H1 (cell line): Measurements from ENCODE around the gene SLC38A1. TPM values are rescaled to one million over a fixed set of nuclear protein-coding genes. Genes with fewer than 3 reads are reported as not detected.

Experiments used
- CTCF ChIA-PET: fragments of 300-600 bp; sonication (Branson Sonifier 250); formaldehyde crosslinking; loops from one replicate; lab custom pipeline; 2021; ENCODE audit not compliant: partially characterized antibody; lab: Charles Lee
- POLR2A ChIA-PET: fragments of 300-600 bp; sonication (Branson Sonifier 250); formaldehyde crosslinking; loops from one replicate; lab custom pipeline; 2021; ENCODE audit warnings: inconsistent platforms; ENCODE audit not compliant: partially characterized antibody; lab: Charles Lee
- DNase-seq, 2 experiments: peaks; one replicate each; pipeline versions ENCODE4 v3.0.0 to v3.0.0-alpha.2; 2010 to 2022; ENCODE audit warnings: low spot score in 2 of 2, low read depth in 1 of 2, mixed read lengths in 1 of 2
- FAIRE-seq: peaks from 2 replicates; lab custom pipeline; 2011; peaks lifted over from hg19 to GRCh38; lab: Jason Lieb, UNC
- H2AFZ ChIP-seq: 2 replicates; pipeline ENCODE4 v1.8.1; 2012; ENCODE audit warnings: low read length, inconsistent platforms
- H2AK5ac ChIP-seq: 2 replicates; pipeline ENCODE4 v1.6.1; 2013; ENCODE audit warnings: low read depth, low read length
- H2BK120ac ChIP-seq: replicated peaks from 2 replicates; pipeline ENCODE3; 2013; ENCODE audit warnings: low read depth, low read length, inconsistent platforms
- H2BK12ac ChIP-seq: 2 replicates; pipeline ENCODE4 v1.6.1; 2013; ENCODE audit warnings: low read depth, low read length
- H2BK15ac ChIP-seq: 2 replicates; pipeline ENCODE4 v1.6.1; 2013; ENCODE audit warnings: low read length
- H2BK20ac ChIP-seq: 2 replicates; pipeline ENCODE4 v1.6.1; 2013; ENCODE audit warnings: low read length
- H2BK5ac ChIP-seq: 2 replicates; pipeline ENCODE4 v1.6.1; 2013; ENCODE audit warnings: low read depth, low read length
- H3K14ac ChIP-seq: 2 replicates; pipeline ENCODE4 v1.6.1; 2013; ENCODE audit warnings: inconsistent platforms; ENCODE audit not compliant: insufficient read length
- H3K18ac ChIP-seq: 2 replicates; pipeline ENCODE4 v1.6.1; 2013; ENCODE audit warnings: low read length; ENCODE audit errors: extremely low read depth
- H3K23ac ChIP-seq: 2 replicates; pipeline ENCODE4 v1.6.1; 2013; ENCODE audit warnings: inconsistent platforms; ENCODE audit not compliant: insufficient read length
- H3K23me2 ChIP-seq: 2 replicates; pipeline ENCODE4 v1.6.1; 2013; ENCODE audit warnings: low read depth, low read length
- H3K27ac ChIP-seq: 2 replicates; pipeline ENCODE4 v1.6.1; 2011; ENCODE audit warnings: low read depth, low read length, inconsistent platforms
- H3K27me3 ChIP-seq, 4 experiments: replicated peaks in 1 of 4; 1 replicate in 1 of 4; 2 replicates in 3 of 4; pipeline versions ENCODE4 v1.6.1 to v1.8.1; 2011 to 2013; ENCODE audit warnings: low read length in 3 of 4, mild to moderate bottlenecking in 3 of 4, inconsistent platforms in 2 of 4, mixed read lengths in 2 of 4, moderate library complexity in 1 of 4; ENCODE audit not compliant: control insufficient read depth in 3 of 4, insufficient read depth in 3 of 4; ENCODE audit errors: extremely low read depth in 1 of 4
- H3K36me3 ChIP-seq, 4 experiments: 2 replicates each; pipeline versions ENCODE4 v1.6.1 to v1.8.1; 2011 to 2013; ENCODE audit warnings: mild to moderate bottlenecking in 4 of 4, low read length in 3 of 4, moderate library complexity in 2 of 4, control low read depth in 1 of 4, inconsistent platforms in 1 of 4; ENCODE audit not compliant: insufficient read depth in 4 of 4, control insufficient read depth in 2 of 4
- H3K4ac ChIP-seq: replicated peaks from 2 replicates; pipeline ENCODE3; 2013; ENCODE audit warnings: low read length, low read depth, mixed read lengths, inconsistent platforms; ENCODE audit not compliant: insufficient read length
- H3K4me1 ChIP-seq, 4 experiments: replicated peaks in 1 of 4; 1 replicate in 1 of 4; 2 replicates in 3 of 4; pipeline versions ENCODE4 v1.6.1 to v1.8.1; 2011 to 2013; ENCODE audit warnings: low read length in 3 of 4, inconsistent platforms in 2 of 4, mixed read lengths in 1 of 4; ENCODE audit not compliant: insufficient read depth in 4 of 4, control insufficient read depth in 3 of 4
- H3K4me2 ChIP-seq, 2 experiments: 2 replicates each; pipeline versions ENCODE4 v1.6.1 to v1.8.1; 2011 to 2013; ENCODE audit warnings: low read depth in 2 of 2, low read length in 2 of 2, control low read depth in 1 of 2, inconsistent platforms in 1 of 2, mild to moderate bottlenecking in 1 of 2; ENCODE audit not compliant: insufficient read depth in 1 of 2
- H3K4me3 ChIP-seq, 4 experiments: fragments of 200-600, 300-600 bp in 1 of 4; sonication (generic), shearing (Covaris generic), sonication (Bioruptor Twin) in 1 of 4; 2 replicates each; pipeline versions ENCODE4 v1.5.1 to v1.8.1; 2011 to 2016; ENCODE audit warnings: low read length in 4 of 4, low read depth in 3 of 4, control low read depth in 2 of 4, inconsistent platforms in 2 of 4, mild to moderate bottlenecking in 2 of 4, mixed read lengths in 1 of 4, moderate library complexity in 1 of 4; ENCODE audit not compliant: insufficient read depth in 2 of 4; ENCODE audit errors: extremely low read depth in 1 of 4
- H3K56ac ChIP-seq: replicated peaks from 2 replicates; pipeline ENCODE3; 2013; ENCODE audit warnings: low read depth, mild to moderate bottlenecking, mixed read lengths, low read length, inconsistent platforms; ENCODE audit not compliant: insufficient read length
- H3K79me1 ChIP-seq: 2 replicates; pipeline ENCODE4 v1.6.1; 2013; ENCODE audit warnings: low read depth, low read length, control low read depth
- H3K79me2 ChIP-seq, 2 experiments: 2 replicates each; pipeline versions ENCODE4 v1.6.1 to v1.8.1; 2012 to 2013; ENCODE audit warnings: low read length in 2 of 2, mild to moderate bottlenecking in 2 of 2, inconsistent platforms in 1 of 2; ENCODE audit not compliant: insufficient read depth in 2 of 2, control insufficient read depth in 1 of 2
- H3K9ac ChIP-seq, 4 experiments: replicated peaks in 1 of 4; 1 replicate in 1 of 4; 2 replicates in 3 of 4; pipeline versions ENCODE4 v1.6.1 to v1.8.1; 2011 to 2013; ENCODE audit warnings: low read depth in 3 of 4, low read length in 3 of 4, control low read depth in 2 of 4, mild to moderate bottlenecking in 2 of 4, moderate library complexity in 2 of 4, inconsistent platforms in 1 of 4; ENCODE audit errors: extremely low read depth in 1 of 4
- H3K9me3 ChIP-seq, 2 experiments: 2 replicates each; pipeline versions ENCODE4 v1.6.1 to v1.8.1; 2012 to 2013; ENCODE audit warnings: mild to moderate bottlenecking in 2 of 2, moderate library complexity in 2 of 2, control low read depth in 1 of 2, inconsistent platforms in 1 of 2, low read depth in 1 of 2, low read length in 1 of 2, mixed read lengths in 1 of 2; ENCODE audit not compliant: insufficient read depth in 2 of 2
- H4K20me1 ChIP-seq, 2 experiments: replicated peaks in 1 of 2; 2 replicates each; pipeline versions ENCODE3 to v1.8.1; 2011 to 2013; ENCODE audit warnings: inconsistent platforms in 2 of 2, low read length in 2 of 2, mild to moderate bottlenecking in 1 of 2; ENCODE audit not compliant: insufficient read depth in 2 of 2, control insufficient read depth in 1 of 2
- H4K5ac ChIP-seq: 2 replicates; pipeline ENCODE4 v1.6.1; 2013; ENCODE audit warnings: low read length, low read depth, mixed read lengths, inconsistent platforms; ENCODE audit not compliant: insufficient read length
- H4K8ac ChIP-seq: 2 replicates; pipeline ENCODE4 v1.8.0; 2013; ENCODE audit warnings: mild to moderate bottlenecking, moderate library complexity, low read length, inconsistent platforms; ENCODE audit not compliant: insufficient read depth; ENCODE audit errors: extremely low read depth
- H4K91ac ChIP-seq: replicated peaks from 2 replicates; pipeline ENCODE3; 2013; ENCODE audit warnings: low read length, mixed read lengths, inconsistent platforms; ENCODE audit not compliant: insufficient read length
- CBX5 ChIP-seq: fragments of 300-800, 300-1000 bp; sonication (generic); IDR thresholded peaks from 2 replicates; pipeline ENCODE4 v1.7.1; 2016; ENCODE audit warnings: antibody characterized with exemption, low read length, low read depth
- CBX8 ChIP-seq: fragments of 300-800, 300-1000 bp; sonication (generic); IDR thresholded peaks from 2 replicates; pipeline ENCODE4 v1.7.1; 2016; ENCODE audit warnings: low read depth, low read length, borderline replicate concordance
- MAFK ChIP-seq: IDR thresholded peaks from 2 replicates; pipeline ENCODE4 v1.6.1; 2012; ENCODE audit warnings: low read depth, mild to moderate bottlenecking, improper control_type of control experiment, low read length
- POLR2A ChIP-seq, 2 experiments: IDR thresholded peaks; 1 replicate in 1 of 2; 2 replicates in 1 of 2; pipeline ENCODE4 v1.6.1; 2011; ENCODE audit warnings: low read depth in 2 of 2, low read length in 2 of 2, mild to moderate bottlenecking in 2 of 2; ENCODE audit errors: control extremely low read depth in 1 of 2
- SP1 ChIP-seq: IDR thresholded peaks from 2 replicates; pipeline ENCODE4 v1.6.1; 2011; ENCODE audit warnings: low read depth, low read length
- ZNF274 ChIP-seq: IDR thresholded peaks from 2 replicates; pipeline ENCODE4 v1.7.0; 2012; ENCODE audit warnings: low read length, borderline replicate concordance; ENCODE audit errors: extremely low read depth
- WGBS, 2 experiments: shearing (Covaris generic) in 1 of 2; methylation state at CpG; one replicate each; pipeline versions ENCODE4 v1.1.6 to v1.1.7; 2013 to 2015; ENCODE audit warnings: low lambda C conversion rate in 2 of 2, mixed read lengths in 2 of 2, inconsistent platforms in 1 of 2, low coverage in 1 of 2, missing lambda C conversion rate in 1 of 2; ENCODE audit not compliant: insufficient replicate concordance in 2 of 2, insufficient coverage in 1 of 2, insufficient read length in 1 of 2; ENCODE audit errors: extremely low coverage in 1 of 2, missing lambda C conversion rate in 1 of 2; 5-methylcytosine and 5-hydroxymethylcytosine counted together
- polyA plus RNA-seq, 7 experiments: library from polyadenylated mRNA; depleted of rRNA in 3 of 7; stranded (reverse) in 5 of 7; unstranded in 2 of 7; fragments of >200 nt in 5 of 7; fragments of 200-250 nt in 2 of 7; gene quantifications; 1 replicate in 5 of 7; 2 replicates in 1 of 7; 4 replicates in 1 of 7; pipeline versions ENCODE4 v1.2.1 to v1.2.3, GENCODE V29; 2011 to 2013; ENCODE audit warnings: missing spikeins in 2 of 7, mixed read lengths in 2 of 7
- total RNA-seq: library from RNA; stranded (reverse); fragmentation: NEBNext Ultra II Directional; extraction: Animal tissue kit (Norgen Biotek cat#: 25700); gene quantifications from 2 replicates; pipeline ENCODE4 v1.2.1, GENCODE V29; 2021

The SLC38A1 gene
- total and polyA plus RNA-seq, 2 of the 8 experiments (the other 6 are each of a cell fraction or from before 2014, with no cell fraction given) = 83.4 to 242 TPM

GRCh38 chr12:46149079-46149464 is 119.8 kb downstream of the SLC38A1 start:
- H3K4me2 ChIP-seq = no peak overlapping the region
- no peak overlapping the region for H2BK120ac ChIP-seq
- no peak overlapping the region for H3K23ac ChIP-seq
- H3K56ac ChIP-seq = no peak overlapping the region
- H4K5ac ChIP-seq = no peak overlapping the region
- ChIA-PET CTCF (interaction anchor here (0.7 kb wide), 1 partner anchor 78 kb away, joined by 3 read pairs; no protein-coding TSS in a partner anchor), POLR2A (no interaction called here)
- H3K14ac ChIP-seq = no peak overlapping the region
- no peak overlapping the region for H3K18ac ChIP-seq
- H4K8ac ChIP-seq = no peak overlapping the region
- no peak overlapping the region for H3K27ac ChIP-seq
- 0 out of 7 replicates have a peak, but pooled peaks cover 0 to 2% (median 0%) of the 10 kb centered on the region in 4 experiments for H3K27me3 ChIP-seq
- WGBS, 2 experiments = 84% methylated on average over 2 of the region's 2 CpGs; no CpG with 5 or more reads in 1 of the 2 experiments
- no peak overlapping the region for H3K4me3 ChIP-seq
- no peaks in the 10 kb centered on the region for H3K79me2 ChIP-seq
- no peaks in the 10 kb centered on the region for H3K4me1 ChIP-seq
- no peak overlapping the region for H2BK5ac ChIP-seq
- H3K9me3 ChIP-seq = no peaks in the 10 kb centered on the region
- no peaks in the 10 kb centered on the region for H4K20me1 ChIP-seq
- no peaks in the 10 kb centered on the region for H3K36me3 ChIP-seq
- H3K23me2 ChIP-seq = no peaks in the 10 kb centered on the region
- H3K79me1 ChIP-seq = no peaks in the 10 kb centered on the region
- no peak overlapping the region for H2AFZ ChIP-seq
- no peak overlapping the region for H3K9ac ChIP-seq
- no peak overlapping the region for H2BK12ac ChIP-seq
- H2BK20ac ChIP-seq = no peak overlapping the region
- no peak overlapping the region for H2AK5ac ChIP-seq
- no peak overlapping the region for H3K4ac ChIP-seq
- H2BK15ac ChIP-seq = no peak overlapping the region
- no peak for TF ChIP-seq ZNF274
- no peak for TF ChIP-seq CBX8
- no peak for TF ChIP-seq CBX5
- TF ChIP-seq SP1 = no peak
- TF ChIP-seq MAFK = no peak
- no peak for TF ChIP-seq POLR2A (IDR thresholded peaks at IDR 0.05; ENCODE audit: control extremely low read depth in 1 of 2, low read depth in 2 of 2, low read length in 2 of 2)
- no peak overlapping the region for H4K91ac ChIP-seq
- no peak for DNase-seq
- no peak for FAIRE-seq
